ENCODE data around the gene SDCBP2.

DNA sequence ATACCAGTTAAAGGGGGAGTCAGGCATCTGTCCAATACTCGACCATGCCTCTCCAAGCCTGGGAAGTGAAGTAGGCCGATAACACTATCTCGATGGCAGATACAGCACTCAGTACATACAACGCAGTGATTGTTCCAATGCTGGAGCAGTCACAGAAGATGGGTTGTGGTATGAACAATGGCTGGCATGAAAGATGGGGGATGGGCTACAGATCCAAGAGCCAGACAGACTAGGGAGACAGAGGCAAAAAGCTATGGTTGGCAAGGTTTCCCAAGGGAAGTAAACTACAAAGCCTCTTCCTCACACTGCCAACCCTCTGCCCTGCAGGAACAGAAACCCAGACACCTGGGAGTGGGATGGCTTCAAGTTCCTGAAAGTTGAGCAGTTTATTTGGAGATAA lies 44.7 kb upstream of the SDCBP2 start:
- no peak for TF ChIP-seq LEF1 (IDR thresholded peaks at IDR 0.05; ENCODE audit: borderline replicate concordance)
- TF ChIP-seq, protein P1, sequence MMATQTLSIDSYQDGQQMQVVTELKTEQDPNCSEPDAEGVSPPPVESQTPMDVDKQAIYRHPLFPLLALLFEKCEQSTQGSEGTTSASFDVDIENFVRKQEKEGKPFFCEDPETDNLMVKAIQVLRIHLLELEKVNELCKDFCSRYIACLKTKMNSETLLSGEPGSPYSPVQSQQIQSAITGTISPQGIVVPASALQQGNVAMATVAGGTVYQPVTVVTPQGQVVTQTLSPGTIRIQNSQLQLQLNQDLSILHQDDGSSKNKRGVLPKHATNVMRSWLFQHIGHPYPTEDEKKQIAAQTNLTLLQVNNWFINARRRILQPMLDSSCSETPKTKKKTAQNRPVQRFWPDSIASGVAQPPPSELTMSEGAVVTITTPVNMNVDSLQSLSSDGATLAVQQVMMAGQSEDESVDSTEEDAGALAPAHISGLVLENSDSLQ (IDR thresholded peaks at IDR 0.05) = no peak
- TF ChIP-seq FOXM1 (IDR thresholded peaks at IDR 0.05; ENCODE audit: borderline replicate concordance) = no peak
- no peak for TF ChIP-seq TARDBP (IDR thresholded peaks at IDR 0.05)
- TF ChIP-seq NFRKB (IDR thresholded peaks at IDR 0.05) = no peak
- TF ChIP-seq FOXA1 (IDR thresholded peaks at IDR 0.05) = no peak
- no peak for TF ChIP-seq SP1 (IDR thresholded peaks at IDR 0.05)
- no peak for TF ChIP-seq SUZ12 (IDR thresholded peaks at IDR 0.05)
- TF ChIP-seq HDGF (IDR thresholded peaks at IDR 0.05; ENCODE audit: borderline replicate concordance) = no peak
- TF ChIP-seq FOXK2 (IDR thresholded peaks at IDR 0.05) = no peak
- TF ChIP-seq ELF4 (IDR thresholded peaks at IDR 0.05) = no peak
- no peak for TF ChIP-seq ARNT (IDR thresholded peaks at IDR 0.05)
- no peak for TF ChIP-seq L3MBTL2 (conservative IDR thresholded peaks at IDR 0.05)
- no peak for TF ChIP-seq BHLHE40 (IDR thresholded peaks at IDR 0.05; ENCODE audit: borderline replicate concordance)

All from HEK293T (cell line).